Parathyroid adenoma (tissue), 2 donors: ENCODE measurements around the gene LRBA.

ENCODE experiments used
- H2AFZ ChIP-seq: fragments of 300-600 bp; sonication (generic); one replicate; pipeline ENCODE4 v1.7.0; 2017; ENCODE audit warnings: antibody characterized with exemption, mild to moderate bottlenecking
- H3K27ac ChIP-seq: fragments of 300-600 bp; sonication (generic); one replicate; pipeline ENCODE4 v1.7.0; 2017
- H3K27me3 ChIP-seq: fragments of 300-600 bp; sonication (generic); one replicate; pipeline ENCODE4 v1.7.0; 2017; ENCODE audit warnings: low read length; ENCODE audit not compliant: control insufficient read depth, insufficient read depth
- H3K36me3 ChIP-seq: fragments of 300-600 bp; sonication (generic); one replicate; pipeline ENCODE4 v1.7.0; 2017; ENCODE audit warnings: low read length; ENCODE audit not compliant: control insufficient read depth, insufficient read depth
- H3K4me1 ChIP-seq: fragments of 300-600 bp; sonication (generic); one replicate; pipeline ENCODE4 v1.7.0; 2017; ENCODE audit warnings: control low read depth
- H3K4me2 ChIP-seq: fragments of 300-600 bp; sonication (generic); one replicate; pipeline ENCODE4 v1.7.0; 2017; ENCODE audit warnings: low read length
- H3K4me3 ChIP-seq: fragments of 300-600 bp; sonication (generic); one replicate; pipeline ENCODE4 v1.7.0; 2017; ENCODE audit warnings: low read depth, low read length
- H3K79me2 ChIP-seq: fragments of 300-600 bp; sonication (generic); one replicate; pipeline ENCODE4 v1.7.0; 2017; ENCODE audit warnings: control low read depth
- H3K9ac ChIP-seq: fragments of 300-600 bp; sonication (generic); one replicate; pipeline ENCODE4 v1.7.0; 2017; ENCODE audit warnings: mild to moderate bottlenecking
- H3K9me3 ChIP-seq: fragments of 300-600 bp; sonication (generic); one replicate; pipeline ENCODE4 v1.7.0; 2017; ENCODE audit warnings: low read length; ENCODE audit not compliant: control insufficient read depth
- TF ChIP-seq, protein P1 (sequence below): fragments of 300-600 bp; sonication (generic); IDR thresholded peaks from one replicate; pipeline ENCODE4 v1.7.0; 2017; ENCODE audit warnings: antibody characterized with exemption, mild to moderate bottlenecking
- donor health status: primary hyperparathyroidism.

Gene LRBA

DNA sequence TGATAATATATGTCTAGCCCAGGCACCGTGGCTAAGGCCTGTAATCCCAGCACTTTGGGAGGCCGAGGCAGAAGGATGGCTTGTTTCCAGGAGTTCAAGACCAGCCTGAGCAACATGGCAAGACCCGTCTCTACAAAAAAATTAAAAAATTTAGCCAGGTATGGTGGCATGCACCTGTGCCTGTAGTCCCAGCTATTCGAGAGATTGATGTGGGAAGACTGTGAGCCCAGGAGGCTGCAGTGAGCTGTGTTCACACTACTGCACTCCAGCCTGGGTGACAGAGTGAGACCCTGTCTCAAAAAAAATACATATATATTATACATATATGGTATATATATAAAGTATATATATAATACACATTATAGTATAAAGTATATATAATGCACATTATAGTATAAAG lies 595.1 kb downstream of the LRBA start:
- H3K27ac ChIP-seq: no peak overlapping the region
- no peaks in the 10 kb centered on the region for H3K79me2 ChIP-seq
- TF ChIP-seq, protein P1, sequence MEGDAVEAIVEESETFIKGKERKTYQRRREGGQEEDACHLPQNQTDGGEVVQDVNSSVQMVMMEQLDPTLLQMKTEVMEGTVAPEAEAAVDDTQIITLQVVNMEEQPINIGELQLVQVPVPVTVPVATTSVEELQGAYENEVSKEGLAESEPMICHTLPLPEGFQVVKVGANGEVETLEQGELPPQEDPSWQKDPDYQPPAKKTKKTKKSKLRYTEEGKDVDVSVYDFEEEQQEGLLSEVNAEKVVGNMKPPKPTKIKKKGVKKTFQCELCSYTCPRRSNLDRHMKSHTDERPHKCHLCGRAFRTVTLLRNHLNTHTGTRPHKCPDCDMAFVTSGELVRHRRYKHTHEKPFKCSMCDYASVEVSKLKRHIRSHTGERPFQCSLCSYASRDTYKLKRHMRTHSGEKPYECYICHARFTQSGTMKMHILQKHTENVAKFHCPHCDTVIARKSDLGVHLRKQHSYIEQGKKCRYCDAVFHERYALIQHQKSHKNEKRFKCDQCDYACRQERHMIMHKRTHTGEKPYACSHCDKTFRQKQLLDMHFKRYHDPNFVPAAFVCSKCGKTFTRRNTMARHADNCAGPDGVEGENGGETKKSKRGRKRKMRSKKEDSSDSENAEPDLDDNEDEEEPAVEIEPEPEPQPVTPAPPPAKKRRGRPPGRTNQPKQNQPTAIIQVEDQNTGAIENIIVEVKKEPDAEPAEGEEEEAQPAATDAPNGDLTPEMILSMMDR: no peak
- no peak overlapping the region for H3K9ac ChIP-seq
- H3K36me3 ChIP-seq: no peaks in the 10 kb centered on the region
- H3K4me2 ChIP-seq: no peak overlapping the region
- H2AFZ ChIP-seq: no peak overlapping the region
- no peaks in the 10 kb centered on the region for H3K27me3 ChIP-seq
- H3K9me3 ChIP-seq: no peaks in the 10 kb centered on the region
- no peaks in the 10 kb centered on the region for H3K4me1 ChIP-seq
- H3K4me3 ChIP-seq: no peak overlapping the region

DNA sequence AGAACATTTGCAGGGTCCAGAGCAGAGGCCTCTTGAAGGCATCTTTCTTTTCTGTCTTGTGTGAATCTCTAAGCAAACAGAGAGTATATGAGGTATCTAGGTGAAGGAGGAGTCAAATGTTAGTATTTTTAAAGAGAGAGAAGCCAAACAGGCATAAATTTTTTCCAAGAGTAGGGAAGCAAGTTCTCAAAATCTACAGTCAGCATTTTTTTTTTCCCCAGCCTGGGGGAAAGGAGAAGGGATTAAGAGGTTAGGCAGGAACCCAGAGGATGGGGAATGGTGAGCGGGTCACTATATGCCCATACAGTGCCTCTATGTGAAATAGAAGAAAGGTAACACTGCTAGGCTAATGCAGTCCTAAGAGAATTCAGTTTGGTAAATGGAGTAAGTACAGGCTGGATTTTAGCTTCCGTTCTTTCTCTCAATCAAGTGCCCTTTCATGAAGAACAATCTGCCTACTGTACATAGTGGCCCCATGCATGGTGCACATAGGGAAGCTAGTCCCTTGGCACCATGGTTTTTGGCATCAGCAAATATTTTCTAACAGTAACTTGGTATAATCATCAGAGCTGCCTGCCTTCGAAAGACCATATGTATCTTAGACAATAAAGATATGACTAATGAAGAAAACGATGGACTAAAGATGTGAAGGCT lies 596.2 kb downstream of the LRBA start:
- Histone ChIP-seq H3K4me1 (no peaks in the 10 kb centered on the region), H3K4me3 (no peak overlapping the region), H3K9ac (no peak overlapping the region), H3K27ac (no peak overlapping the region), H3K9me3 (no peaks in the 10 kb centered on the region), H3K27me3 (no peaks in the 10 kb centered on the region), H3K36me3 (no peaks in the 10 kb centered on the region), H3K79me2 (no peaks in the 10 kb centered on the region), H2AFZ (no peak overlapping the region), H3K4me2 (no peak overlapping the region)
- TF ChIP-seq, protein P1: no peak

DNA sequence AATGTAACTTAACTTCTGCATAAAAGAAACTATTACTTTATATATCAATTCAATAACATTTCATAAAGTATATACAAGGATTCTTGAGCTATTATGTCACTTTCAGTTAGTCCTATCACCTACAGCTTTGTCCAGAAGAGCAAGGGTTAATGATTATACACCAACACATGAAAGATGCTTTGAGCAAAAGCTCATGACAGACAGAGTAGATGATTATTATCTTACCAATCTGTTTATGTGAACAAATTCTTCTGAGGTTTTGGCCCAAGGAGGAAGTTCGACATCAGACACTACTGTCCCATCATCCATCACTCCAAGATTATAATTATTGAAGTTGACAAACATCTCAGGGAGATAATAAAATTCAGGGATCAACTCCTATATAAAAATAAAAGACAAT lies 599.9 kb downstream of the LRBA start:
- no peaks in the 10 kb centered on the region for H3K4me1 ChIP-seq
- no peak overlapping the region for H3K9ac ChIP-seq
- TF ChIP-seq, protein P1: no peak
- no peak overlapping the region for H3K4me2 ChIP-seq
- no peak overlapping the region for H3K27ac ChIP-seq
- no peak overlapping the region for H2AFZ ChIP-seq
- H3K27me3 ChIP-seq: no peaks in the 10 kb centered on the region
- H3K4me3 ChIP-seq: no peak overlapping the region
- H3K79me2 ChIP-seq: no peaks in the 10 kb centered on the region
- no peaks in the 10 kb centered on the region for H3K36me3 ChIP-seq
- H3K9me3 ChIP-seq: no peaks in the 10 kb centered on the region

DNA sequence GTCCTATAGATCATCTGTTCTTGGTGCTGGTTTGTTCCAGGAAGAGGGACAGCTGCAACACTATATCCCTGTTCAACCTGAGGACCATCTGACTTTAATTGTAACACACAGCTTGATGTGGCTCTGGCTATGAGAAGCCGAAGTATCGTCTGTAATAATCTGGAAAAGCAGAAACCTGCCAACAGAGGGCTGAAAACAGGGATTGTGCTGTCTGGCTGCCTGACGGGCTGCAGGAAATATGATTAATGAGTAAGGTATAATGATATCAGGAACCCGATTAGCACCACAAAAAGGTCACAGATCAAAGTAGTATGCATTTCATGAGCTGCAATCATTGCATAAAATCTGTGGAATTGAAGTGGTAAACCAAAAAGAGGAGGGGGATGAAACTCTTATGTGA lies 603.6 kb downstream of the LRBA start:
- H3K9ac ChIP-seq: no peak overlapping the region
- TF ChIP-seq, protein P1: no peak

DNA sequence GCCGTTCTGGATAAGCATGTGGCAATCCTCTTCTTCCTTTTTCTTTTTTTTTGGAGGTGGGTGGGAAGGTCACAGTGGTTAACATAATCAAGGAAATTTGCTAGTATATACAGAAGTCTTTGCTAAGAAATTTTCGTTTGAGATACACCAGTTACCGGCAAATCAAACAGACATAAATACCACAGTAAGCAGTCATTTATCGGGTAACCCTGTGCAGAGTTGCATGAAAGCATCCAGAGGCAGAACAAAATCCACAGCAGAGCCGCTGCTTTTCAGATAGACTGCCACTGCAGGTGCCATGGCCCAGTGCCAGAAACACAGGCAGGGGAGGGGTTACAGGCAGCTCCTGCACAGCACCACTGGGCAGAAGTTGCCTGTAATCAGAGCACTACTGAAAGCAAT lies 612.2 kb downstream of the LRBA start:
- no peaks in the 10 kb centered on the region for H3K9me3 ChIP-seq
- no peak overlapping the region for H2AFZ ChIP-seq
- H3K9ac ChIP-seq: no peak overlapping the region
- no peak overlapping the region for H3K4me3 ChIP-seq
- no peaks in the 10 kb centered on the region for H3K27me3 ChIP-seq
- H3K36me3 ChIP-seq: no peaks in the 10 kb centered on the region
- H3K4me2 ChIP-seq: no peak overlapping the region
- no peaks in the 10 kb centered on the region for H3K79me2 ChIP-seq
- no peaks in the 10 kb centered on the region for H3K4me1 ChIP-seq
- no peak overlapping the region for H3K27ac ChIP-seq
- TF ChIP-seq, protein P1: no peak

More for the DNA sequence above, 603.6 kb downstream of the LRBA start:
- Histone ChIP-seq H3K4me3 (no peak overlapping the region), H3K36me3 (no peaks in the 10 kb centered on the region), H3K4me2 (no peak overlapping the region), H2AFZ (no peak overlapping the region), H3K4me1 (no peaks in the 10 kb centered on the region), H3K27me3 (no peaks in the 10 kb centered on the region), H3K27ac (no peak overlapping the region), H3K79me2 (no peaks in the 10 kb centered on the region), H3K9me3 (no peaks in the 10 kb centered on the region)
